ENCODE results near the gene REL. TPM values are rescaled to one million over a fixed set of nuclear protein-coding genes. Genes with fewer than 3 reads are reported as not detected.

Gene REL
- total RNA-seq, 2 donors from 2014 or later, result 11.7 to 15.9 TPM

DNA sequence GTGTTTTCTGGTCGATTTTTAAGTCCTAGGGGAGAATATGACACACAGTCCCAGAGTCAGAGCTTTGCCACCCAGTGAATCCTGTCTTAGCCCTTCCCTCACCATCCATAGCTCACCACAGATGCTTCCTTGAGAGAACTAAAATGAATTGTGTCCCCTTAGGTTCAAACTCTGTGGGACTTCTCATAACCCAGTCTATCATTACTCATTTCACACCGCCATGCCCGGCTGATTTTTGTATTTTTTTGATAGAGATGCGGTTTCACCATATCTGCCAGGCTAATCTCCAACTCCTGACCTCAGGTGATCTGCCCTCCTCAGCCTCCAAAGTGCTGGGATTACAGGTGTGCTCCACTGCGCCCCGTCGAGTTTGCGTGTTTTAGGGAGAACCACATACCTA lies 66.8 kb downstream of the REL start:
- Histone ChIP-seq H3K4me3 (ENCODE audit: low read length) (no peak overlapping the region), H3K27ac (ENCODE audit: low read depth, low read length) (no peak overlapping the region), H3K4me1 (ENCODE audit: control insufficient read depth, insufficient read depth, low read length) (no peaks in the 10 kb centered on the region), H3K36me3 (ENCODE audit: control insufficient read depth, insufficient read depth, low read length) (peaks cover 7% of the 10 kb centered on the region), H3K27me3 (ENCODE audit: control insufficient read depth, insufficient read depth, low read length, poor library complexity, severe bottlenecking) (no peaks in the 10 kb centered on the region), H3K9me3 (ENCODE audit: control insufficient read depth, low read length) (peaks cover 14% of the 10 kb centered on the region), H3K9ac (ENCODE audit: extremely low read depth, low read length, poor library complexity, severe bottlenecking) (no peak overlapping the region)
- TF ChIP-seq, protein P1, sequence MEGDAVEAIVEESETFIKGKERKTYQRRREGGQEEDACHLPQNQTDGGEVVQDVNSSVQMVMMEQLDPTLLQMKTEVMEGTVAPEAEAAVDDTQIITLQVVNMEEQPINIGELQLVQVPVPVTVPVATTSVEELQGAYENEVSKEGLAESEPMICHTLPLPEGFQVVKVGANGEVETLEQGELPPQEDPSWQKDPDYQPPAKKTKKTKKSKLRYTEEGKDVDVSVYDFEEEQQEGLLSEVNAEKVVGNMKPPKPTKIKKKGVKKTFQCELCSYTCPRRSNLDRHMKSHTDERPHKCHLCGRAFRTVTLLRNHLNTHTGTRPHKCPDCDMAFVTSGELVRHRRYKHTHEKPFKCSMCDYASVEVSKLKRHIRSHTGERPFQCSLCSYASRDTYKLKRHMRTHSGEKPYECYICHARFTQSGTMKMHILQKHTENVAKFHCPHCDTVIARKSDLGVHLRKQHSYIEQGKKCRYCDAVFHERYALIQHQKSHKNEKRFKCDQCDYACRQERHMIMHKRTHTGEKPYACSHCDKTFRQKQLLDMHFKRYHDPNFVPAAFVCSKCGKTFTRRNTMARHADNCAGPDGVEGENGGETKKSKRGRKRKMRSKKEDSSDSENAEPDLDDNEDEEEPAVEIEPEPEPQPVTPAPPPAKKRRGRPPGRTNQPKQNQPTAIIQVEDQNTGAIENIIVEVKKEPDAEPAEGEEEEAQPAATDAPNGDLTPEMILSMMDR (conservative IDR thresholded peaks at IDR 0.05), result no peak
- H3K4me3 Mint-ChIP-seq, result no peak overlapping the region
- 97 to 100% methylated on average over 3 to 8 of the region's 8 CpGs for WGBS, 2 experiments (ENCODE audit: insufficient coverage in 1 of 2, insufficient read length in 1 of 2)
- H3K36me3 Mint-ChIP-seq (ENCODE audit: low read depth), result peaks cover 21% of the 10 kb centered on the region
- no peaks in the 10 kb centered on the region for H3K4me1 Mint-ChIP-seq
- H3K9me3 Mint-ChIP-seq, result peaks cover 11% of the 10 kb centered on the region
- no peak overlapping the region for H3K27ac Mint-ChIP-seq
- DNase-seq, result no peak
- H3K27me3 Mint-ChIP-seq (ENCODE audit: insufficient read depth), result no peaks in the 10 kb centered on the region

DNA sequence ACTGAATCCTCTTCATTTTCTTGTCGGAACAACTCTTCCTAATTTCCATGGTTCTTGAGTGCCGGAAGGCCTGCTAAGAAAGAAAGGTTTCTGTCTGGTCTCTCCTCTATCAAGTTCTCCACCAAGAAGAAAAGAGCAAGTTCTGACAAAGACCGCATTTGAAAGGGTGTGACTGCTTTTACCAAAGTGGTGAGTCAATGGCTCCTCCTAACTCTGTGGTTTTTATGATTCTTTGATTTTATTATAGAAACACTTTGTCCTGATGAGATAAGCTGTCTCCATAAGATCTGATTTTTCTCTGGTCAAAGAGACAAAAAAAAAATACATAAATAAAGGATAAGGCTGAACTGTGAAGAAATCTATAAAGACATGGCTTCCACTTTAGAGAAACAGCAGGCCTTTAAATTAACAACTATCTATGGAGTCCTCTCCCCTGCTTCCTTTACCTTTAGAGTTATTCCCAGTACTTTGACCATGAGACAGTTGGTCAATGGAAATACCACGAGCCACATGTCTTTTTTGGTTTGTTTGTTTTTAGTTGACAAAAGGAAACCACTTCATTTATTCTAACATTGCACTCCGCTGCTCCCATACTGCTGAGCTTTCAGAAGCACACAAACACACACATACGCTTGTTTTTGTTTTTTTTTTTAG lies 67.7 kb downstream of the REL start:
- TF ChIP-seq, protein P1 (conservative IDR thresholded peaks at IDR 0.05), result no peak

DNA sequence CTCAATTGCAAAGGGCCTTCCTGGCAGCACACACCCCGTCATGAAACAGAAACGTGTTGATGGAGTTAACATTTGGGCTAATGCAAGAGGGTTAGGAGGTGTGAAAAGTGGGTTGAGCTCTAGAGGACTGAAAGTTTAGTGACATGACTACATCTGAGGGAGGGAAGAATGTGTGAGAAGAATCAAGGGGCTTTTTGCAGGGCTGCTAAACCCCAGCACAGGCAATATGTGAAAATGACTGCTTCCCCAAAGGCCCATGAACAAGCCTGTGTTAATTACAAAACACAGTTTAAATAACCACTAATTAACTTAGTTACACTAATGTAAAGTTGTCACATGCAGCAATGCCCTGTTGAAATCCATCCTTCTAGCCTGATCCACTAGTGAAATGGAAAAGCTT lies 72.8 kb downstream of the REL start:
- Mint-ChIP-seq H3K36me3 (ENCODE audit: low read depth) (peaks cover 18% of the 10 kb centered on the region), H3K9me3 (peaks cover 7% of the 10 kb centered on the region), H3K27me3 (ENCODE audit: insufficient read depth) (no peaks in the 10 kb centered on the region), H3K4me1 (no peaks in the 10 kb centered on the region), H3K4me3 (no peak overlapping the region), H3K27ac (no peak overlapping the region)
- DNase-seq, result no peak
- peaks cover 14% of the 10 kb centered on the region for H3K9me3 ChIP-seq (ENCODE audit: control insufficient read depth, low read length)
- peaks cover 7% of the 10 kb centered on the region for H3K36me3 ChIP-seq (ENCODE audit: control insufficient read depth, insufficient read depth, low read length)
- no peaks in the 10 kb centered on the region for H3K27me3 ChIP-seq (ENCODE audit: control insufficient read depth, insufficient read depth, low read length, poor library complexity, severe bottlenecking)
- H3K27ac ChIP-seq (ENCODE audit: low read depth, low read length), result no peak overlapping the region
- WGBS, 2 experiments (ENCODE audit: insufficient coverage in 1 of 2, insufficient read length in 1 of 2), result 65% methylated on average over 2 of the region's 2 CpGs; no CpG with 5 or more reads in 1 of the 2 experiments
- no peak overlapping the region for H3K4me3 ChIP-seq (ENCODE audit: low read length)
- H3K4me1 ChIP-seq (ENCODE audit: control insufficient read depth, insufficient read depth, low read length), result no peaks in the 10 kb centered on the region
- TF ChIP-seq, protein P1 (conservative IDR thresholded peaks at IDR 0.05), result no peak
- no peak overlapping the region for H3K9ac ChIP-seq (ENCODE audit: extremely low read depth, low read length, poor library complexity, severe bottlenecking)

More for the DNA sequence above, 67.7 kb downstream of the REL start:
- H3K27ac ChIP-seq (ENCODE audit: low read depth, low read length), result no peak overlapping the region
- H3K27ac Mint-ChIP-seq, result no peak overlapping the region
- peaks cover 14% of the 10 kb centered on the region for H3K9me3 ChIP-seq (ENCODE audit: control insufficient read depth, low read length)
- H3K27me3 ChIP-seq (ENCODE audit: control insufficient read depth, insufficient read depth, low read length, poor library complexity, severe bottlenecking), result no peaks in the 10 kb centered on the region
- no peaks in the 10 kb centered on the region for H3K4me1 Mint-ChIP-seq
- no peaks in the 10 kb centered on the region for H3K27me3 Mint-ChIP-seq (ENCODE audit: insufficient read depth)
- DNase-seq, result no peak
- H3K9ac ChIP-seq (ENCODE audit: extremely low read depth, low read length, poor library complexity, severe bottlenecking), result no peak overlapping the region
- H3K4me3 ChIP-seq (ENCODE audit: low read length), result no peak overlapping the region
- H3K36me3 ChIP-seq (ENCODE audit: control insufficient read depth, insufficient read depth, low read length), result peaks cover 7% of the 10 kb centered on the region
- H3K9me3 Mint-ChIP-seq, result peaks cover 11% of the 10 kb centered on the region
- 90 to 100% methylated on average over 2 to 5 of the region's 6 CpGs for WGBS, 2 experiments (ENCODE audit: insufficient coverage in 1 of 2, insufficient read length in 1 of 2)
- peaks cover 24% of the 10 kb centered on the region for H3K36me3 Mint-ChIP-seq (ENCODE audit: low read depth)
- no peak overlapping the region for H3K4me3 Mint-ChIP-seq
- no peaks in the 10 kb centered on the region for H3K4me1 ChIP-seq (ENCODE audit: control insufficient read depth, insufficient read depth, low read length)
